Naive thymus-derived CD8-positive, alpha-beta T cell (primary cell): Measurements from ENCODE around the gene C6orf47. TPM values are rescaled to one million over a fixed set of nuclear protein-coding genes. Genes with fewer than 3 reads are reported as not detected.
A peak's percentile ranks its signal among the peaks of the same experiment; 100 is the strongest.

ENCODE experiments used
- ATAC-seq, 2 donors: fragments of 150-1000 bp; cut with Tn5 transposase in 1 of 2; sonication (Bioruptor Pico), chemical (Tn5 transposase) in 1 of 2; 1 replicate in 1 of 2; 2 replicates in 1 of 2; pipeline ENCODE4 v1.10.0; 2021; ENCODE audit warnings: mild to moderate bottlenecking in 2 of 2, moderate library complexity in 2 of 2
- POLR2A ChIA-PET: fragments of 350-600 bp; sonication (Branson Sonifier 250); formaldehyde crosslinking; loops from one replicate; lab custom pipeline; 2021; ENCODE audit warnings: antibody characterized with exemption; lab: Charles Lee
- DNase-seq, 10 donors: peaks; one replicate each; pipeline versions ENCODE4 v3.0.0 to v3.0.0-alpha.2; 2020 to 2022
- H3K27ac Mint-ChIP-seq, 10 donors: one replicate each; pipeline ENCODE4 v1.8.0; 2020 to 2022; ENCODE audit warnings: mild to moderate bottlenecking in 10 of 10, mixed read lengths in 10 of 10, moderate library complexity in 4 of 10, inconsistent platforms in 1 of 10
- H3K27me3 Mint-ChIP-seq, 5 donors: one replicate each; pipeline ENCODE4 v1.8.0; 2021 to 2022; ENCODE audit warnings: mixed read lengths in 5 of 5
- H3K36me3 Mint-ChIP-seq, 3 donors: one replicate each; pipeline ENCODE4 v1.8.0; 2020 to 2022; ENCODE audit warnings: mixed read lengths in 3 of 3, mild to moderate bottlenecking in 2 of 3, inconsistent platforms in 1 of 3
- H3K4me1 Mint-ChIP-seq, 4 donors: one replicate each; pipeline ENCODE4 v1.8.0; 2021 to 2022; ENCODE audit warnings: mixed read lengths in 4 of 4
- H3K4me3 Mint-ChIP-seq, 10 donors: one replicate each; pipeline ENCODE4 v1.8.0; 2020 to 2022; ENCODE audit warnings: mild to moderate bottlenecking in 10 of 10, mixed read lengths in 10 of 10, moderate library complexity in 6 of 10, inconsistent platforms in 1 of 10
- H3K9me3 Mint-ChIP-seq, 9 donors: one replicate each; pipeline ENCODE4 v1.8.0; 2020 to 2022; ENCODE audit warnings: mixed read lengths in 9 of 9, mild to moderate bottlenecking in 3 of 9, inconsistent platforms in 1 of 9, moderate library complexity in 1 of 9
- polyA plus RNA-seq, 3 donors: library from polyadenylated mRNA; unstranded; fragments of 300-500 nt; fragmentation: Illumina TruSeq; gene quantifications; one replicate each; pipeline ENCODE4 v1.2.3, GENCODE V29; 2021
- total RNA-seq, 8 experiments: library from RNA in 2 of 8; stranded (reverse) in 2 of 8; gene quantifications; one replicate each; pipeline ENCODE4 v1.2.3 and lab custom pipeline; 2021 to 2026

C6orf47 gene
- total and polyA plus RNA-seq, 5 experiments from 2014 or later = 17.0 to 36.7 (median 24.9) TPM

GRCh38 chr6:31655349-31656237 lies 5.0 kb downstream of the C6orf47 start, which contains the start of gene APOM:
Gene APOM, plus strand, starts transcription at chr6:31655894. Its CDS starts 73 bp downstream, at chr6:31655967.
- no peak for DNase-seq
- H3K27me3 Mint-ChIP-seq = peaks cover 0 to 2% (median 0%) of the 10 kb centered on the region in 5 donors
- POLR2A ChIA-PET = interaction anchor here (0.6 to 6.6 kb wide), 4 partner anchors 8 to 1921 kb away, joined by 3 to 223 read pairs (median 4); partner anchors contain the start of genes C6orf47, CSNK2B and GPANK1
- H3K9me3 Mint-ChIP-seq = peaks cover 0 to 3% (median 0%) of the 10 kb centered on the region in 9 donors
- H3K4me3 Mint-ChIP-seq = peak within 1 kb of the TSS in 5 of 10 donors; percentile 12 to 63 (median 51)
- peaks cover 0 to 29% (median 5%) of the 10 kb centered on the region in 3 donors for H3K36me3 Mint-ChIP-seq
- peak within 1 kb of the TSS; percentile 31 to 91 (median 66) for H3K27ac Mint-ChIP-seq
- peaks cover 38 to 78% (median 71%) of the 10 kb centered on the region in 4 donors for H3K4me1 Mint-ChIP-seq
- ATAC-seq = no peak

DNA sequence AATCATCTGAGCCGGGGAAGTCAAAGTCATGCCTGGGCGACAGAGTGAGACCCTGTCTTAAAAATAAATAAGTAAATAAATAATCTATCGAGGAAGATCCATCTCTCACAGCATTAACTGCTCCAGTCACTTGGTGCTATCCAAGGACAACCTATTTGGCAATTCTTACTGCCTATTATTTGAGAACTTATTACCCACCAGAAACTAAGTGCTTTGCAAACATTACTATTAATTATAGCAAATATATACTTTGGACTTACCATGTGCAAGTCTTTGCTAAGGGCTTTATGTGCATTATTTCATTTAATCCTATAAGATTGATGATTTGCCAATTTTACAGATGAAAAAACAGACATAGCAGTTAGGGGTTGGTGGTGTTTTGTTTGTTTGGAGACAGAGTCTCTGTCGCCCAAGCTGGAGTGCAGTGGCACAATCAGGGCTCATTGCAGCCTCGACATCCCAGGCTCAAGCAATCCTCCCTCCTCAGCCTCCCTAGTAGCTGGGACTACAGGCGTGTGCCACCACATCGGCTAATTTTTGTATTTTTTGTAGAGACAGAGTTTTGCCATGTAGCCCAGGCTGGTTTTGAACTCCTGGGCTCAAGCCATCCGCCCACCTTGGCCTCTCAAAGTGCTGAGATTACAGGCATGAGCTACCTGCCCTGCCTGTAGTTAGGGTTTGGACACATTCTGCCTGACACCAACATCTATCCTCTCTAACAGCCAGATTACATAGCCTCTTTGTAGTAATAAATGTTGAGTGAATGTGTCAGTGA lies 5.8 kb downstream of the C6orf47 start:
- Mint-ChIP-seq H3K4me3 (peak overlapping the region in 3 of 10 donors; percentile 28 to 57 (median 50)), H3K27me3 (peaks cover 0 to 2% (median 0%) of the 10 kb centered on the region in 5 donors), H3K36me3 (peaks cover 0 to 36% (median 4%) of the 10 kb centered on the region in 3 donors), H3K9me3 (peaks cover 0 to 3% (median 0%) of the 10 kb centered on the region in 9 donors), H3K27ac (peak overlapping the region in 5 of 10 donors; percentile 20 to 67 (median 41)), H3K4me1 (peaks cover 34 to 79% (median 72%) of the 10 kb centered on the region in 4 donors)
- DNase-seq (no peak), ATAC-seq (no peak)
- POLR2A ChIA-PET = interaction anchor here (0.7 to 6.6 kb wide), 9 partner anchors 9 to 931 kb away, joined by 3 to 223 read pairs (median 4); partner anchors contain the start of genes C6orf47, CSNK2B, GPANK1 and LSM2

DNA sequence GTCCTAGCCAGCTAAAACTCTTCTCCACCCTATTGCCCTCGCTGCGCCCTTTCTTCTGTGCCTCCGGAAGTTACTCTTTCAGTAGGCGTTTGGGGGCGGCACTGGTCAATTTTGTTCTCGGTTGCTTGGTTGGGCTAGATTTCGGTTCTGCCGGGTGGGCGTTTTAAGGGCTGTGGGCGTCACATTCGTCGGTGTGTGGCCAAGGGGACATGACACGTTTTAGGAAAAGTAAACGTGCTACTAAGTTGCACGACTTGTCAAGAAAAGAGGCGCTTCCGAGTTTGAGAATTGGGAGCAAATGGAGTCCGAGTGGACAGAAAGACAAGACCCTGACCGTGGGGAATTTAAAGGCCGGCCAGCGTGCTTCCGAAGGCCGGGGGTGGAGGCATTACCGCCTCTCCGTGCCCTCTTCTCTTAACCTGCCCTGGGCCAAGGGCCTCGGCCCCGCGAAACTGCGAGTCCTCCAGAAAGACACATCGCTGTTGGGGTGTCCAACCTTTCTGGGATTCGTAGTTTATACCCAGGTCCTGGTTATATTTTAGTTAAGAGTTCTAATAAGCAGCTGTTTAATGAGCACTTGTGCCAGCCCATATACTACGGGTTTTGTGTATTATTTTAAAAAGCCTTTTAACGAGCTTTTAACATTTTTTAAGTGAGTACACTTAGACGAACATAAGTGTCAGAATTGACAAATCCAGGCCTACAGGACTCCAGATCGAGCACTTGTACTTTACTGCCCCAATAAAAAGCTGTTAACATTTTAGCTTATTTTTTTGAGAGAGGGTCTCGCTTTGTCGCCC lies 7.5 kb downstream of the C6orf47 start:
- peak in 5 of 10 donors; percentile 65 to 94 (median 87) for DNase-seq

DNA sequence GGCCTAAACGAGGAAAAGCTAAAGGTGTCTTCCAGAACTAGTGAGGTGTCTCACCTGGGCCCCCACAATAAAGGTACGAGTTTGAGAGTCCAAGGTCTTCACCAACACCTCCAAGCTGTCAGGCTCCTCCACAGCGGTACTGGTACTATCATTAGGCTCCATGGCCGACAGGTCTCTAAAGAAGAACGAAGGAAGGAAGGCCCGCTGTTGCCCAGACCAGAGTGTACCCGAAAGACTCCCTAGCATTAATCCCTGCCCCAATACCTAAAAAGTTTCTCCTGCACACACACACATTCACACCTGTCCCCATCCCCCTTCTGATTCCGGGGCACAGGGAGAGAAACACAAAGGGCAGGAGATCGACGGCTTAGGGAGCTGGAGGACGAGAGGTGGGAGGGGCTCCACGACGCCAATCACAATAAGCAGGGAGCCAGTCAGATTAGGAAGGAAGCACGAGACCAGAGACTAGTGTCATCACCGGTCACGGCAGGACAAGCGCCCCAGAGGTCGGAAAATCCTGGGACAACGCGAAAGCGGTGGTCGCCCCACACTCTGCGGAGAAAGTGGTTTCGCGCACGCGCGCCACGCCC lies 8.9 kb downstream of the C6orf47 start:
- Mint-ChIP-seq H3K27ac (peak overlapping the region; percentile 97 to 100 (median 100)), H3K4me1 (peaks cover 18 to 58% (median 54%) of the 10 kb centered on the region in 4 donors), H3K27me3 (peaks cover 0 to 2% (median 0%) of the 10 kb centered on the region in 5 donors), H3K9me3 (peaks cover 0 to 3% (median 0%) of the 10 kb centered on the region in 9 donors), H3K36me3 (peaks cover 0 to 52% (median 9%) of the 10 kb centered on the region in 3 donors), H3K4me3 (peak overlapping the region; percentile 88 to 99 (median 95))
- ATAC-seq = no peak
- POLR2A ChIA-PET = interaction anchor here (0.5 to 6.6 kb wide), 45 partner anchors 8 to 1657 kb away, joined by 3 to 223 read pairs (median 5); partner anchors contain the start of genes ABHD16A, ATP6V1G2, C6orf47 and CSNK2B
- no peak for DNase-seq

More for the DNA sequence above, 7.5 kb downstream of the C6orf47 start:
- H3K27ac Mint-ChIP-seq = peak overlapping the region; percentile 97 to 100 (median 100)
- peaks cover 25 to 70% (median 67%) of the 10 kb centered on the region in 4 donors for H3K4me1 Mint-ChIP-seq
- peaks cover 0 to 47% (median 4%) of the 10 kb centered on the region in 3 donors for H3K36me3 Mint-ChIP-seq
- peak; percentile 74 to 75 for ATAC-seq
- H3K9me3 Mint-ChIP-seq = peaks cover 0 to 3% (median 0%) of the 10 kb centered on the region in 9 donors
- peaks cover 0 to 2% (median 0%) of the 10 kb centered on the region in 5 donors for H3K27me3 Mint-ChIP-seq
- H3K4me3 Mint-ChIP-seq = peak overlapping the region; percentile 88 to 99 (median 95)
- POLR2A ChIA-PET = interaction anchor here (0.7 to 6.6 kb wide), 47 partner anchors 11 to 1439 kb away, joined by 3 to 223 read pairs (median 6); partner anchors contain the start of genes ABHD16A, ATP6V1G2, C6orf47 and CSNK2B

- Mint-ChIP-seq H3K27me3 (no peaks in the 10 kb centered on the region), H3K9me3 (no peaks in the 10 kb centered on the region), H3K27ac (peak overlapping the region in 7 of 10 donors; percentile 31 to 79 (median 59)), H3K4me3 (no peak overlapping the region), H3K36me3 (peaks cover 0 to 98% (median 23%) of the 10 kb centered on the region in 3 donors), H3K4me1 (peaks cover 8 to 27% (median 18%) of the 10 kb centered on the region in 4 donors)
- POLR2A ChIA-PET = interaction anchor here (0.6 kb wide), 1 partner anchor 60 kb away, joined by 5 read pairs; no protein-coding TSS in a partner anchor
- ATAC-seq (no peak), DNase-seq (no peak)
Measured at GRCh38 chr6:31645325-31645724, 15.3 kb downstream of the C6orf47 start.

DNA sequence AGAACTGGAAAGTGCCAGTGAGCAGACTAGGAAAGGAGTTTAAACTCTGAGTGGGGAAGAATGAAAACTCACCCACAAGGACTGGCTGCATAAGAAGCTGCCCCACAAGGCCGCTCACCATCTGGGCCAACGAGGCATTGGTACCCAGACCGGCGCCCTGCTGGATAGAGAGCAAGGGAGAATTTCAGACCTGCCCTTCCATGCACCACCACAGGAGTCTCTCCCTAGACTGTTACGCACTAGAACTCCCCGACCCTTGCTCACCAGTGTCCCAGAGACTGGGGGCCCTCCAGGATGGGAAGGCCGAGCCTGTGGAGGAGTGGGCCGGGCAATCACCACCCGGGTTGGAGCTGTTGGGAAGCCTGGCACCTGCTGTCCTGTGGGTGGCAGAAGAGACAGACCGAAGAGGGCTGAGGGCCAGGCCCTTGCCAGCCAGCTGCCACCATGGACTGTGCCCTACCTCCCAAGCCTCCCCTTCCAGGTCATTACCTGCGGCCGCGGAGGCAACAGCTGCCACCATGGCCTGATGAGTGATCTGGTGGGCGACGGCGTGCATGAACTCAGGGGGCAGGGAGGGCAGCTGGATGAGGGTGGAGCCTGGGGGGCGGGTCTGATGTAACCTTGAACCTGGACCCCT lies 16.6 kb downstream of the C6orf47 start:
- Mint-ChIP-seq H3K27me3 (no peaks in the 10 kb centered on the region), H3K36me3 (peaks cover 0 to 95% (median 23%) of the 10 kb centered on the region in 3 donors), H3K27ac (peak overlapping the region in 4 of 10 donors; percentile 57 to 65 (median 60)), H3K9me3 (no peaks in the 10 kb centered on the region), H3K4me3 (no peak overlapping the region), H3K4me1 (peaks cover 4 to 15% (median 10%) of the 10 kb centered on the region in 4 donors)
- ATAC-seq (no peak), DNase-seq (no peak)
- POLR2A ChIA-PET = interaction anchor here (1.1 to 1.8 kb wide), 3 partner anchors 8 to 19 kb away, joined by 3 to 5 read pairs (median 4); no protein-coding TSS in a partner anchor

GRCh38 chr6:31642798-31643570 lies 17.6 kb downstream of the C6orf47 start:
- DNase-seq (no peak), ATAC-seq (no peak)
- H3K36me3 Mint-ChIP-seq = peaks cover 0 to 92% (median 26%) of the 10 kb centered on the region in 3 donors
- no peaks in the 10 kb centered on the region for H3K9me3 Mint-ChIP-seq
- H3K27ac Mint-ChIP-seq = peak overlapping the region in 3 of 10 donors; percentile 36 to 51 (median 46)
- peaks cover 0 to 12% (median 8%) of the 10 kb centered on the region in 4 donors for H3K4me1 Mint-ChIP-seq
- H3K4me3 Mint-ChIP-seq = no peak overlapping the region
- POLR2A ChIA-PET = interaction anchor here (0.6 to 1.8 kb wide), 6 partner anchors 9 to 193 kb away, joined by 3 to 5 read pairs (median 4); no protein-coding TSS in a partner anchor
- no peaks in the 10 kb centered on the region for H3K27me3 Mint-ChIP-seq

DNA sequence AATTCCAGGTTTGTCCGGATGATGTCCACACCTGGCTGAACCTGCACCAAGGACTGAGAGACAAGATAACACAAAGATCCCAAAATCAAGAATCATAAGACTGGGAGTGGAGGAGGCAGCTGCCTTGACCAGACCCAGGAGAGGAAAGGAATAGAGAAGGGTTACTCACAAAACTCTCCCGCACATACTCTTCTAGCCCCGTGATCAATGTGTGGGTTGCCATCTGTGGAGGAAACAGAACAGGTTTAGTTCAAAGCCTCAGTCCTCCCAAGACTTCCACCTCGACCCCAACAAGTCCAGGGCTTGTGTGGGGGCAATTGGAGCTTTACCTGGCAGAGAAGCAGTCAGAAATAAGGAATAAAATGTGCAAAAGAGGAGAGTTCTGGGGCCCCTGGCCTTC lies 19.2 kb downstream of the C6orf47 start:
- Mint-ChIP-seq H3K36me3 (peaks cover 0 to 91% (median 20%) of the 10 kb centered on the region in 3 donors), H3K27me3 (no peaks in the 10 kb centered on the region), H3K27ac (peak overlapping the region in 6 of 10 donors; percentile 5 to 69 (median 38)), H3K9me3 (no peaks in the 10 kb centered on the region), H3K4me1 (peaks cover 0 to 12% (median 7%) of the 10 kb centered on the region in 4 donors), H3K4me3 (no peak overlapping the region)
- DNase-seq (no peak), ATAC-seq (no peak)
- POLR2A ChIA-PET = interaction anchor here (1.0 kb wide), 1 partner anchor 11 kb away, joined by 3 read pairs; no protein-coding TSS in a partner anchor

GRCh38 chr6:31640612-31641011 lies 20.0 kb downstream of the C6orf47 start:
- Mint-ChIP-seq H3K4me3 (no peak overlapping the region), H3K27me3 (no peaks in the 10 kb centered on the region), H3K27ac (peak overlapping the region in 4 of 10 donors; percentile 20 to 33 (median 26)), H3K4me1 (peaks cover 0 to 12% (median 7%) of the 10 kb centered on the region in 4 donors), H3K36me3 (peaks cover 0 to 91% (median 18%) of the 10 kb centered on the region in 3 donors), H3K9me3 (no peaks in the 10 kb centered on the region)
- ATAC-seq (no peak), DNase-seq (no peak)
- POLR2A ChIA-PET = interaction anchor here (0.8 to 1.4 kb wide), 5 partner anchors 9 to 163 kb away, joined by 3 to 5 read pairs (median 3); no protein-coding TSS in a partner anchor
